ENCODE measurements around the gene PPP1CB. TPM values are rescaled to one million over a fixed set of nuclear protein-coding genes. Genes with fewer than 3 reads are reported as not detected.

PPP1CB gene
- polyA plus RNA-seq, 4 donors: 176 to 202 (median 196) TPM

GRCh38 chr2:28842042-28842441, 90.4 kb downstream of the PPP1CB start:
- no peak for DNase-seq (ENCODE audit: low read depth in 4 of 4, low spot score in 3 of 4)

Other genes starting within 250 kb of the PPP1CB start
- 1 to 10 TPM; 1.7 to 2.9 (median 2.0) TPM for gene SPDYA, start 59.0 kb downstream of the PPP1CB start, polyA plus RNA-seq (ENCODE audit: insufficient read length in 4 of 4)
- gene TRMT61B, start 118.5 kb downstream of the PPP1CB start, polyA plus RNA-seq (ENCODE audit: insufficient read length in 4 of 4): 10 to 100 TPM; 20.4 to 31.6 (median 26.8) TPM
- gene WDR43, start 142.8 kb downstream of the PPP1CB start, polyA plus RNA-seq (ENCODE audit: insufficient read length in 4 of 4): 10 to 100 TPM; 39.3 to 51.5 (median 50.1) TPM
- gene TOGARAM2, start 229.5 kb downstream of the PPP1CB start, polyA plus RNA-seq (ENCODE audit: insufficient read length in 4 of 4): 1 to 10 TPM in 3 of 4 donors, under 1 TPM in 1; 1.00 to 1.3 (median 1.1) TPM

All from right renal pelvis (tissue), 4 donors.